ENCODE measurements around the gene EFHC1. TPM values are rescaled to one million over a fixed set of nuclear protein-coding genes. Genes with fewer than 3 reads are reported as not detected.

EFHC1 gene
- total RNA-seq, 1 experiment from 2014 or later = 12.4 TPM

DNA sequence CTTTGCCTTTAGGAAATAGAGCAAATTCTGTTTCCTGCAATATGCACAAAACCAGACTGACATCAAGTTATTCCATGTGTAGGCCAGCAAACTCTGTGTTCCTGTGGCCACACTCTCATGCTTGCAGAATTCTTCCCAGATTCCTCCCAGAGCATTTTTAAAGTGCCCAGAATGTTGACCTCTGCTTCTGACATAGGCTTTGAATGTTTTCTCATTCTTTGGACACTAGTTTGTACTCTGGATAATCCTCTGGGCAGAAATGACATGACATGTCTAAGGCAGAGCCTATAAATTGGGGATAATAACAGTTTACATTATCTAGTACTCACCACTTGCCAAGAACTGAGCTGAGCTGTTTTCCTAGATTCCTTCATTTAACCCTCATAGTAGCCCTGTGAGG, 9.2 kb upstream of the EFHC1 start:
- H3K27ac ChIP-seq (ENCODE audit: low read depth, low read length) = no peak overlapping the region
- no peak for TF ChIP-seq FOSL1 (IDR thresholded peaks at IDR 0.05; ENCODE audit: low read depth)
- no peak for TF ChIP-seq ZNF274 (IDR thresholded peaks at IDR 0.05; ENCODE audit: low read depth, low read length)
- TF ChIP-seq ELF1 (IDR thresholded peaks at IDR 0.05; ENCODE audit: borderline replicate concordance, low read depth) = no peak
- no peak for TF ChIP-seq ZFX (IDR thresholded peaks at IDR 0.05)
- TF ChIP-seq SP1 (IDR thresholded peaks at IDR 0.05; ENCODE audit: low read depth) = no peak
- no peak for TF ChIP-seq CEBPB (IDR thresholded peaks at IDR 0.05; ENCODE audit: low read depth)
- TF ChIP-seq, protein P1, sequence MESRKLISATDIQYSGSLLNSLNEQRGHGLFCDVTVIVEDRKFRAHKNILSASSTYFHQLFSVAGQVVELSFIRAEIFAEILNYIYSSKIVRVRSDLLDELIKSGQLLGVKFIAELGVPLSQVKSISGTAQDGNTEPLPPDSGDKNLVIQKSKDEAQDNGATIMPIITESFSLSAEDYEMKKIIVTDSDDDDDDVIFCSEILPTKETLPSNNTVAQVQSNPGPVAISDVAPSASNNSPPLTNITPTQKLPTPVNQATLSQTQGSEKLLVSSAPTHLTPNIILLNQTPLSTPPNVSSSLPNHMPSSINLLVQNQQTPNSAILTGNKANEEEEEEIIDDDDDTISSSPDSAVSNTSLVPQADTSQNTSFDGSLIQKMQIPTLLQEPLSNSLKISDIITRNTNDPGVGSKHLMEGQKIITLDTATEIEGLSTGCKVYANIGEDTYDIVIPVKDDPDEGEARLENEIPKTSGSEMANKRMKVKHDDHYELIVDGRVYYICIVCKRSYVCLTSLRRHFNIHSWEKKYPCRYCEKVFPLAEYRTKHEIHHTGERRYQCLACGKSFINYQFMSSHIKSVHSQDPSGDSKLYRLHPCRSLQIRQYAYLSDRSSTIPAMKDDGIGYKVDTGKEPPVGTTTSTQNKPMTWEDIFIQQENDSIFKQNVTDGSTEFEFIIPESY (IDR thresholded peaks at IDR 0.05; ENCODE audit: extremely low read depth, insufficient replicate concordance, low read length) = no peak
- CTCF ChIA-PET = no interaction called here

GRCh38 chr6:52411911-52412310, 8.2 kb upstream of the EFHC1 start:
- ChIA-PET POLR2A (no interaction called here), RAD21 (ENCODE audit: low non-redundant PET in 1 of 2, low total read pairs in 2 of 2, uncharacterized antibody in 2 of 2, unreplicated experiment in 2 of 2) (no interaction called here), CTCF (no interaction called here)
- Histone ChIP-seq H3K79me2 (ENCODE audit: insufficient read depth, low read length) (no peaks in the 10 kb centered on the region), H3K4me3 (replicated peaks in 1 of 2; ENCODE audit: low read depth in 1 of 2, low read length in 2 of 2) (no peak overlapping the region), H3K9ac (ENCODE audit: low read length) (no peak overlapping the region), H3K27ac (ENCODE audit: low read depth, low read length) (no peak overlapping the region), H3K27me3 (ENCODE audit: insufficient read depth, low read length) (no peaks in the 10 kb centered on the region), H3K9me3 (ENCODE audit: control insufficient read depth in 1 of 2, insufficient read depth in 1 of 2, low read depth in 1 of 2, low read length in 2 of 2) (no peaks in the 10 kb centered on the region), H3K4me2 (ENCODE audit: low read length) (no peak overlapping the region), H4K20me1 (ENCODE audit: insufficient read depth) (no peaks in the 10 kb centered on the region), H3K4me1 (ENCODE audit: control insufficient read depth in 1 of 2, insufficient read depth in 2 of 2, low read length in 2 of 2) (peaks cover 6 to 14% of the 10 kb centered on the region in 2 experiments; a peak in 3 of 4 replicates), H2AFZ (ENCODE audit: low read depth, low read length, poor library complexity, severe bottlenecking) (no peak overlapping the region), H3K9me2 (ENCODE audit: insufficient read depth) (no peaks in the 10 kb centered on the region), H3K36me3 (ENCODE audit: control insufficient read depth in 1 of 2, insufficient read depth in 2 of 2, low read length in 2 of 2) (no peaks in the 10 kb centered on the region)
- DNase-seq (ENCODE audit: low read depth, low spot score) = no peak
- ATAC-seq = no peak
- intact Hi-C loops (cut with micrococcal nuclease) = no loop called here
- BruUV-seq (replicated peaks) = no TSS peak
- TF ChIP-seq POLR2AphosphoS5 (IDR thresholded peaks at IDR 0.05; ENCODE audit: low read depth, low read length) = no peak
- TF ChIP-seq CTCF (IDR thresholded peaks at IDR 0.05 in 2 of 3, conservative IDR thresholded peaks at IDR 0.05 in 1 of 3; ENCODE audit: borderline replicate concordance in 1 of 3, insufficient read depth in 1 of 3, low read depth in 2 of 3, low read length in 2 of 3) = no peak
- no peak for TF ChIP-seq YY1 (IDR thresholded peaks at IDR 0.05; ENCODE audit: extremely low read depth, insufficient replicate concordance, low read depth, low read length)
- no peak for TF ChIP-seq CBX3 (IDR thresholded peaks at IDR 0.05; ENCODE audit: low read depth)
- no peak for TF ChIP-seq EGR1 (IDR thresholded peaks at IDR 0.05; ENCODE audit: low read depth)
- TF ChIP-seq JUND (IDR thresholded peaks at IDR 0.05) = no peak
- TF ChIP-seq EZH2phosphoT487 (IDR thresholded peaks at IDR 0.05; ENCODE audit: borderline replicate concordance) = no peak
- no peak for TF ChIP-seq POLR2A (IDR thresholded peaks at IDR 0.05; ENCODE audit: borderline replicate concordance, extremely low read depth, insufficient read depth, insufficient read length)
- TF ChIP-seq, protein P2, sequence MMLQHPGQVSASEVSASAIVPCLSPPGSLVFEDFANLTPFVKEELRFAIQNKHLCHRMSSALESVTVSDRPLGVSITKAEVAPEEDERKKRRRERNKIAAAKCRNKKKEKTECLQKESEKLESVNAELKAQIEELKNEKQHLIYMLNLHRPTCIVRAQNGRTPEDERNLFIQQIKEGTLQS (IDR thresholded peaks at IDR 0.05) = no peak
- TF ChIP-seq FOSL1 (IDR thresholded peaks at IDR 0.05; ENCODE audit: low read depth) = no peak
- TF ChIP-seq SRF (IDR thresholded peaks at IDR 0.05; ENCODE audit: low read depth) = no peak

More for the DNA sequence above, 9.2 kb upstream of the EFHC1 start:
- RAD21 ChIA-PET (ENCODE audit: low non-redundant PET in 1 of 2, low total read pairs in 2 of 2, uncharacterized antibody in 2 of 2, unreplicated experiment in 2 of 2) = no interaction called here
- H2AFZ ChIP-seq (ENCODE audit: low read depth, low read length, poor library complexity, severe bottlenecking) = no peak overlapping the region
- H3K9me2 ChIP-seq (ENCODE audit: insufficient read depth) = no peaks in the 10 kb centered on the region
- H3K79me2 ChIP-seq (ENCODE audit: insufficient read depth, low read length) = no peaks in the 10 kb centered on the region
- ATAC-seq (no peak), DNase-seq (ENCODE audit: low read depth, low spot score) (no peak)
- H3K9ac ChIP-seq (ENCODE audit: low read length) = no peak overlapping the region
- no peaks in the 10 kb centered on the region for H4K20me1 ChIP-seq (ENCODE audit: insufficient read depth)
- H3K36me3 ChIP-seq (ENCODE audit: control insufficient read depth in 1 of 2, insufficient read depth in 2 of 2, low read length in 2 of 2) = no peaks in the 10 kb centered on the region
- no peak overlapping the region for H3K4me3 ChIP-seq (replicated peaks in 1 of 2; ENCODE audit: low read depth in 1 of 2, low read length in 2 of 2)
- no peaks in the 10 kb centered on the region for H3K27me3 ChIP-seq (ENCODE audit: insufficient read depth, low read length)
- H3K4me1 ChIP-seq (ENCODE audit: control insufficient read depth in 1 of 2, insufficient read depth in 2 of 2, low read length in 2 of 2) = peaks cover under 1 to 6% of the 10 kb centered on the region in 2 experiments; a peak in 2 of 4 replicates
- no peaks in the 10 kb centered on the region for H3K9me3 ChIP-seq (ENCODE audit: control insufficient read depth in 1 of 2, insufficient read depth in 1 of 2, low read depth in 1 of 2, low read length in 2 of 2)
- no peak overlapping the region for H3K4me2 ChIP-seq (ENCODE audit: low read length)
- POLR2A ChIA-PET = no interaction called here
- BruUV-seq (replicated peaks) = no TSS peak
- intact Hi-C loops (cut with micrococcal nuclease) = no loop called here

Data from HCT116 (cell line).